HG03025 (cell line): ENCODE data around the gene TBXAS1.

Experiments used
- ATAC-seq: cut with Tn5 transposase; IDR thresholded peaks from one replicate; pipeline ENCODE4 v1.9.1; 2021; ENCODE audit warnings: mild to moderate bottlenecking, moderate library complexity; ENCODE audit not compliant: unreplicated experiment, low FRiP score

TBXAS1 gene

DNA sequence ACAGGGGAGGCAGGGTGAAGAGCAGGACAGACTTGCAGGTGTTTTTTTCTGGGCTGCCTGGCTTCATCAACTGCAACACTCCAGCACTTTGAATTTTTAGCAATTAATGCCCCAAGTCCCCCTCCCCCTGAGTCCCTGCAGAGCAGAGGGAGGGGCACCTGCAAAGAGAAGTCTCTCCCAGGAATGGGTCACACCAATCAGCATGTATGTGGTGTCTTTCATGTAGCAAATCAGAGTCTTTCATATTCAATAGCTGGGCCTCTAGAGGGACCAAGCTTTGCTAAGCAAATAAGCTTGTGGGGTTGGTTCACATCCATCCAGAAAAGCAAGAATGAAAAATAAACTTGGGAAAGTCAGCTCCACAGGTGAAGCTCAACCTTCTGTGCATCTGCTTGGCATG is 143.0 kb downstream of the TBXAS1 start:
- ATAC-seq, result no peak

DNA sequence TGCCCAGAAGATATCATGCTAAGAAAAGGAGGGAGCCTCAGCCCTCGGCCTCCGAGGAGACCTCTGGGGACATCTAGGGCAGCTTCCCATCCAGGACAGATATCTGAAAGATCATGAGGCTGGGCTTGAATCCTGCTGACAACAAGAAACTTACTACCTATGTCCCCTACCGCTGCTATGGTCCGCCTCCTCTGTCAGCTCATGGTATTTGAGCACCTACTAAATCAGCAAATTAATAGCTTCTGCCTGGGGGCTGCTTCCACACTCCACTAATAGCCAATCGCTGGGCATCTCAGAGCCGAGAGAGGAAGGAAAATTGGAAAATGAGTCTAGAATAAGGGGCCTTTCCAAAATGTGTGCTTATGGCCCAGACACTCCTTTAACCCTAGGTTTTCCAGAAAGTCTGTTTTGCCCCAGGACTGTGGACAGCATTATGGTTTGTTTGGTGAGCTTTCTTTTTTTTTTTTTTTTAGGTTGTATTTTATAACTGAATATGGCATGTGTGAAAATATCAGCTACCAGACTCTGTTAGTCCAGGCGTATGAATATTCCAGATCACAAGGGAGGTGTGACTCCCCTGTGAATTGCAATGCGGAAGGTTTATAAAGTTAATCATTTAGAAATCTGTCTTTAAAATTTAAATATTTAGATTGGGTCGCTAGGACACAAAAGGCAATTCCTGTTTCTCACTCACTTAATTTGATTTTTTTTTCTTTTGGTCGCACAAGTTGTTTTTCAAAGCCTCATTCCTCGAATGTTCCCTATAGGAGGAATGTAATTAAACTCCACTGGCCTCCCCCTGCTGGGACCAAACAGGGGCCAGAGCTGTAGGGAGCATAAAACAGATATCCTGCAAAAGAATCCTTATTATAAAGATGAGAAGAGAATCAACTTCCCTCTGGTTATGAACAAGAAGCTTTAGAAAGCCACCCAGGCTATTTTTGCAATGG is 144.3 kb downstream of the TBXAS1 start:
- no peak for ATAC-seq

DNA sequence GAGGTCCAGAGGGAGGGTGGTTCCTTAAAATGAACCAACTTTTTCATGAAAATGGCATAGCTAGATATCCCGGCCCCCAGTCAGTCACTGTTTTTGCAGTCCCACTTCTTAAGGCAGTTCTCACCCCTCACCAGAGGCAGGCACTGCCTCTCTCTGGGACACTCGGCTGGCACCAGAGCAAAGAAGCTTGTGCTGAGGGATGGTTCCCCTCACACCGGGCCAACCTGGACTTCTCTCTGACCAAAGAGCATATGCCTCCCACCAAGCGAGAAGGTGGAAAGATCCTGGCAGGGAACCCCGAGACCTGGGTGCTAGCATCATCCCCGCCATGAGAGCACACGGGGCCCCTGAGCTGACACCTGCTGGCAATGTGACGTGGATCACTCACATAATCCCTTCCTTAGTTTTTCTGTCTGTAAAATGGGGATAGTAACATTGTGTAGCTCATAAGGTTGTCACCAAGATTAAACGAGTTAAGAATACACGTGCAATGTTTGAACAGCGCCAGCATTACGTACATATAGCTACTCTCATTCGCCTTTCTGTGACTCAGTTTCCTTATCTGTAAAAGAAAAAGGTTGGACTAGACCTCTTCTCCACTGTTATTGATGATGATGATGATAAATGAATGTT is 145.2 kb downstream of the TBXAS1 start:
- no peak for ATAC-seq

DNA sequence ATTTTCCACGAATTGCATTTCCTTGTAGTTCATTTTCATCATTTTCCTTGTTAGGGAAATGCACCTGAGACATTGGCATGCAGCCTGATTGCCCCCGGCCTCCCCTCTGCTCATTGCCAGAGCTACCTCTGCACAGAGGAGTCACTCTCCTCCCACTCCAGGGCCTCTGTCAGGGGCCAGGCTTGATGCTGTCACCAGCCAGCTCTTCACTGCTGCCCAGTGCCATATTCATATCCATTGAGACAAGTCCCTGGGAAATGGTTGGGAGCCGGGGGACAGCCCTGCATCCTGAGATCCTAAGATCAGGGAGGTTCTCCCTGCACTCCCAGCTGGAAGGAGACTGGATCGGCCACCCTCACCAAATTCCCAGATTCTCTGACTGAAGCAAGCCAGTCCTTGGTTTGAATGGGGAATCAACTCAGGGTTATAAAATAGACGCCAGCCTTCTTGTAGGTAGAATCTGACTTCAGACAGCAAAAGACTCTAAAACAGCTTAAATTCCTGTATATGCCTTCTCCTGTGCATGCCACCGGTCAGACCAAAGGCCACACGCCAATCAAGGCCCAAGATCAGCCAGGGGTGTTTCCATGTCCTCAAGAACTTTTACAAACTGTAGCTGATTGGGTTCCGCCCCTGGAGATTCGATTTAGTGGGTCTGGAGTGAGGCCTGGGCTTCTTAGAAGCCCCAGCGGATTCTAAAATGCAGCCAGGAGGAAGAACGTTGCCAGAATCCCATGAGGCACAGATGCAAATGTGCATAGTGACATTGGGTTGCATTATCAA is 147.2 kb downstream of the TBXAS1 start:
- ATAC-seq, result no peak

DNA sequence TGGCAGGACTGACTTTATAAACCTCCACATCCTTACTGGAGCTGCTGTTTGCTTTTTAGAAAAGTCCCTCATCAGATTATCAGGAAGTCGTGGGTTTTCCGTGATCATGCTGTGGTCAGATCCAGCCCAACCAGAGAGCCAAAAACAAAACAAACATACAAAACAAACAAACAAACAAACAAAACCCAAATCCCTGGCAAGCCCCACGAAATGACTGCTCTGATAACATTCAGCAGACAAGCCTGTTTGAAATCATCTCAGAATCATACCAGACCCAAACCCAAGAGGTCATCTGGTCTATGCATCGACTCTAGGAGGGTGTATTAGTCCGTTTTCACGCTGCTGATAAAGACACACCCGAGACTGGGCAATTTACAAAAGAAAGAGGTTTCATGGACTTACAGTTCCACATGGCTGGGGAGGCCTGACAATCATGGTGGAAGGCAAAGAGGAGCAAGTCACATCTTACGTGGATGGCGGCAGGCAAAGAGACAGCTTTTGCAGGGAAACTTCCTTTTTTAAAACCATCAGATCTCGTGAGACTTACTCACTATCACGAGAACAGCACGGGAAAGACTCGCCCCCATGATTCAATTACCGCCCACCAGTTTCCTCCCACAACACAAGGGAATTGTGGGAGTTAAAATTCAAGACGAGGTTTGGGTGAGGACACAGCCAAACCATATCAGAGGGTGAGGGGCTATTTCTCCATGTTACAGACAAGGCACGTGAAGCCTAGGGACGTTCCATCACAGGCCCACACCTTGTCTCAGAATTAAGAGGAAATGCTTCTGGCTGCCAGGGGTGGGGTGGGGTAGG is 148.0 kb downstream of the TBXAS1 start:
- ATAC-seq, result no peak

- no peak for ATAC-seq
These were observed 152.4 kb downstream of the TBXAS1 start for GRCh38 chr7:139981511-139981895.

GRCh38 chr7:139982927-139983920 is 154.2 kb downstream of the TBXAS1 start:
- ATAC-seq, result no peak

DNA sequence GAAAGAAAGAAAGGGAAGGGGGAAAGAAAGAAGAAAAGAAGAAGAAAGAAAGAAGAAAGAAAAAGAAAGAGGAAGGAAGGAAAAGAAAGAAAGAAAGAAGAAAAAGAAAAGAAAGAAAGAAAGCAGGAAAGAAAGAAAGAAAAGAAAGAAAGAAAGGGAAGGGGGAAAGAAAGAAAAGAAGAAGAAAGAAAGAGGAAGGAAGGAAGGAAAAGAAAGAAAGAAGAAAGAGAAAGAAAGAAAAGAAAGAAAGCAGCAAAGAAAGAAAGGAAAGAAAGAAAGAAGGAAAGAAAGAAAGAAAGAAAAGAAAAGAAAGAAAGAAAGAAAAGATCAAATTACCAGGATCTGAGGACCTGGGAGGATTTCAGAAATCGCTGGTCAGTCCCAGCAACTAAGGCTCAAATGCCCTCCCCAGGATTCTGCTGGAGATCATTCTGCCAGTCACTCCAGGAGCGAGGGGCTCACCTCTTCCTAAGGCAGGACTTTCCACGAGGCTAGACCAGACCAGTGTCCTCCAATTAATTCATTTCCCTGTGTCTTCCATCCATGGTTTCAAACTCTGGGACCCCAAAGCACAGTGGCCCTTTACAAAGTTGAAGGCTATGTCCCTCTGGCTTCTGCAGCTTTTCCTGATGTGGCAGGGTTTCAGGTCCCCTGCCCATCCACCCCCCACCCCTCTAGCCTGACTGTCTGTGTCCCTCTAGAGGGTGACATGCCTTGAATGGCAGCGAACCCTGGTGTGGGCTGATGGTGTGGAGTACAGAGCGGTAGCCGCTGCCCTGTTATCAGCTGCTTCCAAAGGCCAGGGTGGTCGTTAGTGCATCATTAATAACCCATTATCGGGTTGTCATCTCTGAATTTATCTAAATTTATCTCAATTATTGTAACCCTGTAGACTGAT is 155.8 kb downstream of the TBXAS1 start:
- ATAC-seq, result no peak

DNA sequence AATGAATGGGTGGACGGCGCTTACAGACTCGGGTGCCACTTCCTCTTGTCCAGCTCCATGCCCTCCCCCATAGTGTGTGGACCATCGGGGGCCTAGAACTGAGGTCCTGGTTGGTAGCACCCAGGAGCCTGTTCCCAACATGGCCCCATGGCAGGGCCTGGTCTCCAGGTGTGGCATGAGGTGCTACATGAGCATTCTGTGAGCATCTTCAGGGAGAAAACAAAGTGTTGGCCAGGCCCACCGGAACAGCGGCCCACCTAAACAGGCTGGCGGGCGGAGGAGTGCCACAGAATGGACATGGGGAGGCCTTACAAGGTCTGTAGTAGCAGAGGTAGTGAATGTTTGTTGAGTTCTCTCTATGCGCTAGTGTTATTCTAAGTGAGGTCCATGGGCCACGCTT is 156.7 kb downstream of the TBXAS1 start:
- no peak for ATAC-seq

GRCh38 chr7:139987691-139988516 is 158.8 kb downstream of the TBXAS1 start:
- ATAC-seq, result no peak

DNA sequence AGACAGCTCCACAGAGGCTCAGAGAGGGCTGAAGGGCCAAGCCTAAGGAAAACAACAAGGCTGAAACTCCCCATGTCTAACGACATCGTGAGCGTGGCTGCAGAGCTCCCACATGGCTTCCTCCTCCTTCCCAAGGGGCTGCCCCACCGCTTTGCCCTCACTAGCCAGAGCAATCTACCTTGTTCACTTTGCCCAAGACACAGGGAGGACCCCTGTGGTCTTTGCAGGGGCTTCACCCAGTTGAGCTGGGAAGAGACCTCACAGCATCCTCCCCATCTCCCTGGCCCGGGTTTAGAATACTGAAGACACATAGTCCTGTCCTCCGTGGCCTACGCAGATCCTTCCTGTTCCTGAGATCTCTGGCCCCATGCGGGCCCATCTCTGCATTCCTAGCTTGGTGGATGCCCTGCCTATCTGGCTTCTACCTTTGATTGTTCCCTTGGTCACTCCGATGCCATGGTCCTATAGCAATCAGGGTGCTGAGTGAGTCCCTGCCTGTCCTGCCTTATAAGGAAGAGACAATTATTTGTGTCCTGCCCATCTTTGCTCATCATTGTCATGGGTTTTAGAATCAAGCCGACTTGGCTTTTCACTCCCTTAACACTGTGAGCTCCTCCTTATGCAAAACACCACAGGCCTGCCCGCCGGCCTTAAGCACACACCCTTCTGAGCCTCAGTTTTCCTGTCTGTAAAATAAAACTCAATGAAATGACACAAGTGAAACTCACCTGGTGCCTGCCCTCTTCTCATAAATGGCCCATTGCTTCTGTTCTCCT is 160.5 kb downstream of the TBXAS1 start:
- ATAC-seq, result no peak

DNA sequence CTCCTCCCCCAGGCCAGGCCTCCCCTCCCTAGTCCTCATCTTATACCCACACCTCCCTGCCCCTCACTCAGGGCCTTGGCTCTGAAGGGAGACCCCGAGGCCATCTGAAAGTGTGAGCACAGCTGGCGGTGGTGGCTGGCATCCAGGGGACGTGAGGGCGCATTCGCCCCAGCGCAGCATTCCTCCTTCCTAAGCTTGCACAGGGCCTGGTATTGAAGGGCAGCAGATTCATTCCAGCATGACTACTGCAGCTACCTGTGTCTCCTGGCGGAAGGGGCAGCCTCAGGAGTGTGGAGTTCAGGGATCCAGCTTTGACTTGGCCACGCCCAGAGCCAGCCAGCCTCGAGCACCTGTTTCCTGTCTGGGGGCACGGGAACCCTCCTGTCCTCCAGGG is 161.1 kb downstream of the TBXAS1 start:
- no peak for ATAC-seq

DNA sequence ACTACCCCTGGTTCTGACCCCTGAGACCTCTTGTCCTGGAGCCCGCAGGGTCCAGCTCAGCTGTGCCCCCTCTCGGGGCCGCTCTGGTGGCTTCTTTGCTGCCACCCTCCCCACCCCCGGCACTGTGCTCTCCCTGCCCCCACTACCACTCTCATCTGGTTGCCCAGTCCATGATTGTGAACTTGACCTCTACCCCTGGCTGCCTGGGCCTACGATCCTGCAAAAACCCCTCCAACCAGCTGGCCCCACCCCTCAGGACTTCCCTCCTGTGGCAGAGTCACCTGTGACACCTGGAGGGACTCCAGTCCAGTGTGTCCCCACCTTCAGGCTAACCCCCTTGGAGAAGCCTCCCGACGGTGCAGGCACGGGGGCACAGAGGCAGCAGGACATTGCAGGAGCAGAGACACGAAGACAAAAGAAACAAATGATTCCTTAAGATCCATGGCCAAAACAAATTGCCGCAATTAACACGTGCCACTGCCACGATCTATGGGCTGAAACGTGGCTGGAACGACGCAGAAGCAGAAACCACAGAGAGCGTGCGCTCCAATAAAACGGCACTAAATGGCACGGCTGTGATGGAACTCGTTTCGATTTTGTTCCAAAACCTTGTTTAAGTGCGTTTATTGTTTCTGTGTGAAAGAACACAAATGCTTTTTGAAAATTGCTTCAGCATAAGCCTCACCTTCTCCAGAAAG is 161.7 kb downstream of the TBXAS1 start:
- ATAC-seq, result no peak

- no peak for ATAC-seq
These were observed 162.2 kb downstream of the TBXAS1 start for GRCh38 chr7:139991269-139991666.

DNA sequence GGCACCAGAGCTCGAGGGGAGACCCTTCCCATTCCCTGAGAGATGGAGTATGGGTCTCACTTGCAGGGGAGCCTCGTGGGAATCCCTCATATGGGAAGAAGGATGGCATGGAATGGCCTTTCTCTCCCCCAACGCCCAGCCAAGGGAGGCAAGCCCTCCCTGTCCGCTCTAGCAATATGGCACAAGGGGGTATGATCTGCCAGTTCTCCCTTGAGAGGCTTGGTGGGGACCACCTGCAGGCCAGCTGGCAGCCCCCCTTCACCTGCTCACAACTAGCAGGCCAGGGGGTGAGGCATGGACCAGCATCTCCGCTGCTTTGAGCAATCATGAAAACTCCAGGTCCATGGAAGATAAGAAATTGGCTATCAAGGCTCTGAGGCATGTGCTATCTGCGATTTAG is 162.8 kb downstream of the TBXAS1 start:
- no peak for ATAC-seq
